AG10803 (cell line): Measurements from ENCODE around the gene FMO5.
"Not testable (repeated sequence)": the region's sequence is repeated elsewhere in the genome, so short reads cannot be mapped to it uniquely, and the experiment has no call there.

Experiments used
- DNase-seq: peaks from one replicate; pipeline ENCODE4 v3.0.0; 2010; ENCODE audit warnings: low read depth
- H3K4me3 ChIP-seq: 2 replicates; pipeline ENCODE4 v1.5.1; 2011; ENCODE audit warnings: mild to moderate bottlenecking, low read length, control low read depth
- TF ChIP-seq, protein P1 (sequence below): conservative IDR thresholded peaks from 2 replicates; pipeline ENCODE4 v1.5.1; 2011; ENCODE audit warnings: mild to moderate bottlenecking, low read length, control low read depth, inconsistent platforms

The FMO5 gene

DNA sequence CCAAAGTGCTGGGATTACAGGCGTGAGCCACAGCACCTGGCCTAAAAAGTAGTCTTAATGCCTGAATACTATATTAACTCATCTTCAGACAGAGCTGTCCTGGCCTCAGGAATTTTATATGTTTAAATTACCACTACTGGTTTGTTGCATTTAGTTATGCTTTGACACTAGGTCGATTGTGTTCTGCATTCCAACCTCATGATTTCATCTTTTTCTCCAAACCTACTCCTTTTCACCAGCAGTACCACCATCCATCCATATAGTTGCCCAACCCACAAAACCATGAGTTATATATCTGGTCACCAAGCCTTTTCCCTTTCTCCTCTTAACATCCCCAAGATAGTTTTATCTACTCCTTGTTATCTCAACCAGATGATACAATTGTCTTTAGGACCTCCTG lies 22.6 kb downstream of the FMO5 start:
- DNase-seq, result no peak
- no peak overlapping the region for H3K4me3 ChIP-seq
- TF ChIP-seq, protein P1, sequence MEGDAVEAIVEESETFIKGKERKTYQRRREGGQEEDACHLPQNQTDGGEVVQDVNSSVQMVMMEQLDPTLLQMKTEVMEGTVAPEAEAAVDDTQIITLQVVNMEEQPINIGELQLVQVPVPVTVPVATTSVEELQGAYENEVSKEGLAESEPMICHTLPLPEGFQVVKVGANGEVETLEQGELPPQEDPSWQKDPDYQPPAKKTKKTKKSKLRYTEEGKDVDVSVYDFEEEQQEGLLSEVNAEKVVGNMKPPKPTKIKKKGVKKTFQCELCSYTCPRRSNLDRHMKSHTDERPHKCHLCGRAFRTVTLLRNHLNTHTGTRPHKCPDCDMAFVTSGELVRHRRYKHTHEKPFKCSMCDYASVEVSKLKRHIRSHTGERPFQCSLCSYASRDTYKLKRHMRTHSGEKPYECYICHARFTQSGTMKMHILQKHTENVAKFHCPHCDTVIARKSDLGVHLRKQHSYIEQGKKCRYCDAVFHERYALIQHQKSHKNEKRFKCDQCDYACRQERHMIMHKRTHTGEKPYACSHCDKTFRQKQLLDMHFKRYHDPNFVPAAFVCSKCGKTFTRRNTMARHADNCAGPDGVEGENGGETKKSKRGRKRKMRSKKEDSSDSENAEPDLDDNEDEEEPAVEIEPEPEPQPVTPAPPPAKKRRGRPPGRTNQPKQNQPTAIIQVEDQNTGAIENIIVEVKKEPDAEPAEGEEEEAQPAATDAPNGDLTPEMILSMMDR, result no peak

DNA sequence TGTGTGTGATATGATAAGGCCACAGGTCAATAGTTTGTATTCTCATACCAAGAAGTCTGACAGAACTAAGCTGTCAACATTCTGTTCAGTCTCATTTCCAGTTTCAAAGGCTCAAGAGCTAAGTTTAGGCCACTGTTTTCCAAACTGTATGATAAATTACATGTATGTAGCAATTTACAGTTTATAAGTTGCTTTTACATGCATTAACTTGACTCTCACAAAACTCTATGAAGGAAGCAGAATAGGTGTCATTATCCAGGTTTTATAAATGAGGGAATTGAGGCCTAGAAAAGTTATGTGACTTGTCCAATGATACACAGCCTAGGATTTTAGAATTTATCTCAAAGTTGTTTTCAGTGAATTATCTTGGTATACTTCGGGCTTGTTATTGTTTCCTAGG lies 23.4 kb downstream of the FMO5 start:
- DNase-seq, result no peak
- H3K4me3 ChIP-seq, result no peak overlapping the region
- TF ChIP-seq, protein P1, result no peak

DNA sequence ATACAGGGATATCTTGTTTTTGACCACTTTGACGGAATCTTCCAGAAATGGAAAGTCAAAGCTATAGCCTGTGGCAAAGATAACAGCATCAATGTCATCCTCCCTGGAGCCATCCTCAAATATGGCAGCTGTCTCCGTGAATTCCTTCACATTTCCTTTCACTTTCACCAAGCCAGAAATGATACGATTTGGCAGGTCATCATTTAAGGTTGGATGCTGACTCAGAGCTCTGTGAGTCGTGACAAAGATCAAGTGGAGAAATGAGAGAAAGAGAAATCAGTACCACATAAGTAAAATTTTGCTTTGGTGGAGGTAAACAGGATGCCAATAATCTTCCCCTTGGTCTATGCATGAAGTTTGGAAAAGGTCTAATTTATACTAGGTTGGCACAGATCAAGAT lies 23.9 kb downstream of the FMO5 start:
- no peak overlapping the region for H3K4me3 ChIP-seq
- DNase-seq, result no peak
- TF ChIP-seq, protein P1, result no peak

DNA sequence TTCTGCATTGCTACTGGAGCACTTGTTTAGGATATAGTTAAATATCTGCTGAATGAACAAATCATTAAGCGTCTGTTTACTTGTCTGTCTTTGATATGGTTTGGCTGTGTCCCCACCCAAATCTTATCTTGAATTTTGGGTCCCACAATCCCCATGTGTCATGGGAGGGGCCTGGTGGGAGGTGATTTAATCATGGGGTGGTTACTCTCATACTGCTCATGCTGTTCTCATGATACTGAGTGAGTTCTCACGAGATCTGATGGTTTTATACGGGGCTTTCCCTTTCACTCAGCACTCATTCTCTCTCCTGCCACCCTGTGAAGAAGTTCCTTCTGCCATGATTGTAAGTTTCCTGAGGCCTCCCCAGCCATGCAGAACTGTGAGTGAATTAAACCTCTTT lies 27.8 kb downstream of the FMO5 start:
- DNase-seq, H3K4me3 ChIP-seq: not testable (repeated sequence)

DNA sequence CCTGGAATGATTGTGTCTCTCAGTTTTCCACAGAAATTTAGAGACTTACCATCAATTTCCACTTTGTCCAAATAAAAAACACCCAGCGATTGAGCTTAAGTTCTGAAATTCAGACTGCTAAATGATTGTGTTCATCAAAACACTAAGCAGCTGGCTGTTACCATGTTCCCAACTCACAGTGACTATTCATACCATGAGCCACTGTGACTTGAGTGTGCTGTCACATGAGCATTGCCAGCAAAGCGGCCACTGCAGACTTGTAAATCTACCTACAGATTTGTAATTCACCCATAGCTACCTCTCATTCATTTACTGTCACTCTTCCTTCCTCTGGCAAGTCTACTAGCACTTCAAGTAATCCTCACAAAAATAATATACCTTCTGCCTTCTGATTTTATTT lies 35.6 kb downstream of the FMO5 start:
- H3K4me3 ChIP-seq, result no peak overlapping the region
- TF ChIP-seq, protein P1, result no peak
- DNase-seq, result no peak

DNA sequence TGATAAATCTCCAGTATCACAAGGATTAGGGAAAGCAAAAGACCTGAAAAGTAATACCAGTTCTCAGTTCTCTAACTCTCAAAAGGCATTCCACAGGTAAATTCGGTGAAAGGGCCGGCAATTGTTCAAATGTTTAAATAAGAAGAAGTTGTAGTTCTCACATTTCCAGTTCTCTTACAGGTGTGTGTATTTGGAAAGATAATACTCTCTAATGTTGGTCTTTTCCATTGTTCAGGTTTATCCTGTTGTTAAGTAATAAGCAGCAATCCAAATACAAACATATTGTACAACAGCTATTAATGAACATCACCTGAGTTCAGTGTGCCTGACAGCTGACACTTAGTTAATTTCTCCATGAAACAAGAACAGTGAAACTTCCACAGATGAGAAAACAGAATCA lies 39.7 kb downstream of the FMO5 start:
- no peak for DNase-seq
- no peak overlapping the region for H3K4me3 ChIP-seq
- TF ChIP-seq, protein P1, result no peak

DNA sequence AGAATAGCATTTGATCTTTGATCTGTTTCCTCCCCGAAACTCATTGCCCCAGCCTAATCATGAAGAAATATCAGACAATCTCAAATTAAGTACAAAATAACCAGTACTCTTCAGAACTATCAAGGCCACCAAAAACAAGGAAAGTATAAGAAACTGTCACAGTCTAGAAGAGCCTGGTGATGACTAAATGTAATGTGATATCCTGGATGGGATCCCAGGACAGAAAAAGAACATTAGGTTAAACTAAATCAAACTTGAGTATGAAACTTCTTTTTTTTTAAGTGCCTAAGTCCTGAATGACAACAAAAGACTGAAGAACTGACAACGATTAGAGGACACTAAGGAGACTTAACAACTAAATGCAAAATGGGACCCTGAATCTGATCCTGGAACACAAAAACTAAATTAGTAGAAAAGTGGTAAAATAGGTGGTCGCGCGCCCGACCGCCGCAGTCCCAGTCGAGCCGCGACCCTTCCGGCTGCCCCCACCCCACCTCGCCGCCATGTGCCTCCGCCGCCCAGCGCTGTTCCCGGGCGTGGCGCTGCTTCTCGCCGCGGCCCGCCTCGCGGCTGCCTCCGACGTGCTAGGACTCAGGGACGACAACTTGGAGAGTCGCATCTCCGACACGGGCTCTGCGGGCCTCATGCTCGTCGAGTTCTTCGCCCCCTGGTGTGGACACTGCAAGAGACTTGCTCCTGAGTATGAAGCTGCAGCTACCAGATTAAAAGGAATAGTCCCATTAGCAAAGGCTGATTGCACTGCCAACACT lies 47.3 kb downstream of the FMO5 start:
- TF ChIP-seq, protein P1, result peak; percentile 10; the same call in 1 of the 2 replicates
- peak overlapping the region; percentile 25 for H3K4me3 ChIP-seq
- DNase-seq, result peak; percentile 31
